HepG2 (cell line): Measurements from ENCODE around the gene GAS5. TPM values are rescaled to one million over a fixed set of nuclear protein-coding genes. Genes with fewer than 3 reads are reported as not detected.
A peak's percentile ranks its signal among the peaks of the same experiment; 100 is the strongest.
"Not testable (repeated sequence)": the region's sequence is repeated elsewhere in the genome, so short reads cannot be mapped to it uniquely, and the experiment has no call there.

Experiments
- ATAC-seq: fragments of 200-7000 bp; cut with Tn5 transposase; 3 replicates; pipeline ENCODE4 v1.9.1; 2020; ENCODE audit warnings: mild to moderate bottlenecking, moderate library complexity
- BruUV-seq: library from RNA; stranded (reverse); fragments of 400-500 nt; replicated peaks from 2 replicates; lab custom pipeline; 2021; lab: Mats Ljungman, UMichigan
- CTCF ChIA-PET: fragments of 300-600 bp; formaldehyde crosslinking; extraction: SDS; loops from one replicate; lab custom pipeline; 2021; ENCODE audit warnings: low total read pairs, inconsistent platforms, low intra/inter-chr PET ratio; lab: Yijun Ruan, JAX
- POLR2A ChIA-PET: fragments of 350-600 bp; sonication (Branson Sonifier 250); formaldehyde crosslinking; loops from one replicate; lab custom pipeline; 2020; ENCODE audit warnings: antibody characterized with exemption, inconsistent platforms; lab: Yijun Ruan, JAX
- DNase-seq: peaks from one replicate; pipeline ENCODE4 v3.0.0-alpha.2; 2015; ENCODE audit warnings: low spot score
- FAIRE-seq: peaks from 3 replicates; lab custom pipeline; 2011; peaks lifted over from hg19 to GRCh38; lab: Jason Lieb, UNC
- H2AFZ ChIP-seq: one replicate; pipeline ENCODE4 v1.6.1; 2011; ENCODE audit warnings: low read length, inconsistent platforms
- H3K27ac ChIP-seq: fragments of 300-600 bp; 3 replicates; pipeline ENCODE4 v1.8.0; 2011; ENCODE audit warnings: mixed run types, mild to moderate bottlenecking, mixed read lengths, low read length, inconsistent platforms; ENCODE audit not compliant: insufficient read depth; ENCODE audit errors: extremely low read length
- H3K27me3 ChIP-seq, 2 experiments: fragments of 200-600 bp in 1 of 2; 2 replicates in 1 of 2; 3 replicates in 1 of 2; pipeline versions ENCODE4 v1.6.0 to v1.8.0; 2011; ENCODE audit warnings: low read length in 2 of 2, mild to moderate bottlenecking in 2 of 2, moderate library complexity in 2 of 2, inconsistent platforms in 1 of 2; ENCODE audit not compliant: insufficient read depth in 2 of 2, control insufficient read depth in 1 of 2
- H3K36me3 ChIP-seq, 2 experiments: fragments of 200-600 bp in 1 of 2; replicated peaks in 1 of 2; 2 replicates in 1 of 2; 3 replicates in 1 of 2; pipeline versions ENCODE4 v1.5.1 to v1.8.0; 2011; ENCODE audit warnings: low read length in 2 of 2, inconsistent platforms in 1 of 2; ENCODE audit not compliant: insufficient read depth in 2 of 2, control insufficient read depth in 1 of 2
- H3K4me1 ChIP-seq: 2 replicates; pipeline ENCODE4 v1.5.1; 2012; ENCODE audit warnings: low read length, inconsistent platforms; ENCODE audit not compliant: insufficient read depth
- H3K4me2 ChIP-seq: 2 replicates; pipeline ENCODE4 v1.6.0; 2011; ENCODE audit warnings: low read depth, low read length, inconsistent platforms
- H3K4me3 ChIP-seq, 3 experiments: fragments of 200-600 bp in 1 of 3; sonication (generic), shearing (Covaris generic) in 1 of 3; replicated peaks in 1 of 3; 2 replicates each; pipeline ENCODE4 v1.5.1; 2011 to 2016; ENCODE audit warnings: low read length in 3 of 3, inconsistent platforms in 2 of 3, low read depth in 2 of 3, mild to moderate bottlenecking in 2 of 3, control low read depth in 1 of 3, mixed read lengths in 1 of 3; ENCODE audit not compliant: insufficient read depth in 1 of 3
- H3K79me2 ChIP-seq: one replicate; pipeline ENCODE4 v1.6.1; 2011; ENCODE audit warnings: low read length, inconsistent platforms; ENCODE audit not compliant: insufficient read depth
- H3K9ac ChIP-seq: 2 replicates; pipeline ENCODE4 v1.6.0; 2011; ENCODE audit warnings: mild to moderate bottlenecking, low read depth, low read length, inconsistent platforms; ENCODE audit not compliant: insufficient read depth
- H3K9me3 ChIP-seq: 2 replicates; pipeline ENCODE4 v1.5.1; 2012; ENCODE audit warnings: mild to moderate bottlenecking, low read length
- H4K20me1 ChIP-seq: 2 replicates; pipeline ENCODE4 v1.6.0; 2011; ENCODE audit warnings: inconsistent platforms, mild to moderate bottlenecking, low read length, moderate library complexity; ENCODE audit not compliant: insufficient read depth
- ATM ChIP-seq: fragments of 450-650 bp; IDR thresholded peaks from 2 replicates; pipeline ENCODE4 v1.7.1; 2017; ENCODE audit warnings: mild to moderate bottlenecking, borderline replicate concordance
- HCFC1 ChIP-seq: fragments of 150-350 bp; IDR thresholded peaks from 2 replicates; pipeline ENCODE4 v1.6.1; 2014; ENCODE audit warnings: low read depth, low read length
- NFRKB ChIP-seq: fragments of 450-650 bp; IDR thresholded peaks from 2 replicates; pipeline ENCODE4 v1.6.1; 2017
- SIX4 ChIP-seq: sonication (generic); formaldehyde crosslinking; IDR thresholded peaks from 2 replicates; pipeline ENCODE4 v1.4.0; 2020; ENCODE audit warnings: missing genetic modification reagents
- ZNF549 ChIP-seq: sonication (generic); formaldehyde crosslinking; IDR thresholded peaks from 2 replicates; pipeline ENCODE4 v1.5.0; 2020; ENCODE audit warnings: missing genetic modification reagents
- WGBS: methylation state at CpG from one replicate; pipeline ENCODE4 v1.1.6; 2017; ENCODE audit warnings: low lambda C conversion rate; 5-methylcytosine and 5-hydroxymethylcytosine counted together
- in situ Hi-C: cut with HindIII; loops from 2 replicates; pipeline ENCODE4 v1.10.0; 2017; ENCODE audit warnings: low pct_unique_long_range_greater_than_20kb; ENCODE audit not compliant: extremely low pct_ligation_motif_present
- intact Hi-C: fragments of 100-400 bp; cut with micrococcal nuclease; formaldehyde crosslinking; loops from one replicate; pipeline ENCODE4 v1.10.0; 2022; ENCODE audit not compliant: unreplicated experiment
- polyA plus RNA-seq, 8 experiments: library from polyadenylated mRNA; depleted of rRNA in 3 of 8; stranded (reverse) in 7 of 8; unstranded in 1 of 8; fragments of >200 nt; fragmentation: Illumina TruSeq in 4 of 8; extraction: Trizol in 4 of 8; gene quantifications; 2 replicates each; pipeline versions ENCODE4 v1.2.1 to v1.2.3, GENCODE V29; 2011 to 2016; ENCODE audit warnings: low read depth in 4 of 8, missing spikeins in 1 of 8, mixed read lengths in 1 of 8; ENCODE audit not compliant: insufficient read depth in 1 of 8
- total RNA-seq, 5 experiments: library from RNA; depleted of rRNA; stranded (reverse); fragments of >200 nt; fragmentation: Illumina TruSeq; extraction: Trizol; gene quantifications; 2 replicates each; pipeline ENCODE4 v1.2.3, GENCODE V29; 2016; ENCODE audit warnings: low read depth in 1 of 5
- TF ChIP-seq, protein P1 (sequence below): sonication (generic); formaldehyde crosslinking; IDR thresholded peaks from 2 replicates; pipeline ENCODE4 v1.9.0; 2022; ENCODE audit warnings: low read depth, missing genetic modification reagents
- TF ChIP-seq, protein P2 (sequence below): fragments of 450-650 bp; IDR thresholded peaks from 2 replicates; pipeline ENCODE4 v1.6.1; 2017; ENCODE audit warnings: mild to moderate bottlenecking

Gene GAS5
- total and polyA plus RNA-seq, 2 of the 13 experiments (the other 11 are each of a cell fraction or from before 2014, with no cell fraction given), result 352 to 738 TPM

- TF ChIP-seq, protein P1, sequence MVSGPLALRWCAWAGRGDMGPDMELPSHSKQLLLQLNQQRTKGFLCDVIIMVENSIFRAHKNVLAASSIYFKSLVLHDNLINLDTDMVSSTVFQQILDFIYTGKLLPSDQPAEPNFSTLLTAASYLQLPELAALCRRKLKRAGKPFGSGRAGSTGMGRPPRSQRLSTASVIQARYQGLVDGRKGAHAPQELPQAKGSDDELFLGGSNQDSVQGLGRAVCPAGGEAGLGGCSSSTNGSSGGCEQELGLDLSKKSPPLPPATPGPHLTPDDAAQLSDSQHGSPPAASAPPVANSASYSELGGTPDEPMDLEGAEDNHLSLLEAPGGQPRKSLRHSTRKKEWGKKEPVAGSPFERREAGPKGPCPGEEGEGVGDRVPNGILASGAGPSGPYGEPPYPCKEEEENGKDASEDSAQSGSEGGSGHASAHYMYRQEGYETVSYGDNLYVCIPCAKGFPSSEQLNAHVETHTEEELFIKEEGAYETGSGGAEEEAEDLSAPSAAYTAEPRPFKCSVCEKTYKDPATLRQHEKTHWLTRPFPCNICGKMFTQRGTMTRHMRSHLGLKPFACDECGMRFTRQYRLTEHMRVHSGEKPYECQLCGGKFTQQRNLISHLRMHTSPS (CRISPR knock-in tag), result no peak
- TF ChIP-seq ZNF549 (CRISPR knock-in tag), result no peak
These were observed 7.7 kb downstream of the GAS5 start (continued) for GRCh38 chr1:173860065-173860464.

GRCh38 chr1:173859547-173859946 lies 8.2 kb downstream of the GAS5 start:
- Histone ChIP-seq H4K20me1 (peaks cover 15% of the 10 kb centered on the region), H3K36me3 (peaks cover 9 to 34% of the 10 kb centered on the region in 2 experiments)
- DNase-seq, in situ Hi-C loops, BruUV-seq, FAIRE-seq, H3K27ac ChIP-seq, CTCF ChIA-PET, H3K9ac ChIP-seq, H3K4me2 ChIP-seq, H3K27me3 ChIP-seq, H3K4me3 ChIP-seq, H3K9me3 ChIP-seq, intact Hi-C loops, H3K79me2 ChIP-seq, H2AFZ ChIP-seq, H3K4me1 ChIP-seq, ATAC-seq: not testable (repeated sequence)
- 98% methylated on average over 5 of the region's 5 CpGs for WGBS
- POLR2A ChIA-PET, result interaction anchor here (2.3 kb wide), 1 partner anchor 9 kb away, joined by 10 read pairs; the partner anchor contains the start of genes GAS5 and ZBTB37

DNA sequence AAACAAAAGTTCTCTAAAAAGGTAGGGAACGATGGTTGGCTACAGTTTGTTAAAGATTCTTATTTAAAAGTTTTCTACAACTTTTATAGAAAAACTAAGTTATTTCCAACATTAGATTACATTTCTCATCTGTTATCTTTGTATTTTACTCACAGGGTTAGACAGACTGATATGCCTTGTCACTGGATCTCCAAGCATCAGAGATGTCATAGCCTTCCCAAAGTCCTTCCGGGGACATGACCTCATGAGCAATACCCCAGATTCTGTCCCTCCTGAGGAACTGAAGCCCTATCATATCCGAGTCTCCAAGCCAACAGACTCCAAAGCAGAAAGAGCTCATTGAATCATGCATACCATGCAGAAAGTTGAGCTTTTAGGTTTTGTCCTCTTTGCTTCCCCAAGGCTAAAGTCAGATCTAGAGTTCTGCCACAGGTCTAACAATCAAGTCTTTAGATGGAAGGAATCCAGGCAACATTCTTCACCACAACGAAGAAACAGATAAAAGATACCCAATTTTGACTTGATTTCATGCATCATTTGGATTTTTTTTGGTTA lies 10.3 kb downstream of the GAS5 start:
- in situ Hi-C loops (no loop called here), intact Hi-C loops (no loop called here)
- H3K4me1 ChIP-seq, result no peaks in the 10 kb centered on the region
- WGBS, result 96% methylated on average over 4 of the region's 4 CpGs
- H3K4me3 ChIP-seq, result no peak overlapping the region
- no peak overlapping the region for H3K4me2 ChIP-seq
- ATAC-seq (peak; percentile 7; the same call in 1 of the 3 replicates), FAIRE-seq (no peak), DNase-seq (no peak)
- no peak overlapping the region for H3K27ac ChIP-seq
- no TSS peak for BruUV-seq
- no peak overlapping the region for H2AFZ ChIP-seq
- TF ChIP-seq, protein P2, sequence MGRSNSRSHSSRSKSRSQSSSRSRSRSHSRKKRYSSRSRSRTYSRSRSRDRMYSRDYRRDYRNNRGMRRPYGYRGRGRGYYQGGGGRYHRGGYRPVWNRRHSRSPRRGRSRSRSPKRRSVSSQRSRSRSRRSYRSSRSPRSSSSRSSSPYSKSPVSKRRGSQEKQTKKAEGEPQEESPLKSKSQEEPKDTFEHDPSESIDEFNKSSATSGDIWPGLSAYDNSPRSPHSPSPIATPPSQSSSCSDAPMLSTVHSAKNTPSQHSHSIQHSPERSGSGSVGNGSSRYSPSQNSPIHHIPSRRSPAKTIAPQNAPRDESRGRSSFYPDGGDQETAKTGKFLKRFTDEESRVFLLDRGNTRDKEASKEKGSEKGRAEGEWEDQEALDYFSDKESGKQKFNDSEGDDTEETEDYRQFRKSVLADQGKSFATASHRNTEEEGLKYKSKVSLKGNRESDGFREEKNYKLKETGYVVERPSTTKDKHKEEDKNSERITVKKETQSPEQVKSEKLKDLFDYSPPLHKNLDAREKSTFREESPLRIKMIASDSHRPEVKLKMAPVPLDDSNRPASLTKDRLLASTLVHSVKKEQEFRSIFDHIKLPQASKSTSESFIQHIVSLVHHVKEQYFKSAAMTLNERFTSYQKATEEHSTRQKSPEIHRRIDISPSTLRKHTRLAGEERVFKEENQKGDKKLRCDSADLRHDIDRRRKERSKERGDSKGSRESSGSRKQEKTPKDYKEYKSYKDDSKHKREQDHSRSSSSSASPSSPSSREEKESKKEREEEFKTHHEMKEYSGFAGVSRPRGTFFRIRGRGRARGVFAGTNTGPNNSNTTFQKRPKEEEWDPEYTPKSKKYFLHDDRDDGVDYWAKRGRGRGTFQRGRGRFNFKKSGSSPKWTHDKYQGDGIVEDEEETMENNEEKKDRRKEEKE, result no peak
- TF ChIP-seq NFRKB (no peak), HCFC1 (no peak), ATM (no peak), SIX4 (no peak)
- no peak overlapping the region for H3K9ac ChIP-seq
- H3K27me3 ChIP-seq, result no peaks in the 10 kb centered on the region
- POLR2A ChIA-PET, result interaction anchor here (2.3 kb wide), 1 partner anchor 10 kb away, joined by 9 read pairs; the partner anchor contains the start of genes GAS5 and ZBTB37
- CTCF ChIA-PET, result no interaction called here
- no peaks in the 10 kb centered on the region for H3K79me2 ChIP-seq
- H3K9me3 ChIP-seq, result no peaks in the 10 kb centered on the region
- H4K20me1 ChIP-seq, result no peaks in the 10 kb centered on the region; the same call in 1 of the 2 replicates
- H3K36me3 ChIP-seq, result peaks cover 11 to 35% of the 10 kb centered on the region in 2 experiments
